Stimulated activated naive B cell treated with anti-CD40 and anti-IgM and Interleukin-4, amounts not matched to agents 10 μg/mL and 1 μg/mL and 100 μg/mL, for 72 hours (primary cell): ENCODE measurements around the gene DAGLB.
A peak's percentile ranks its signal among the peaks of the same experiment; 100 is the strongest.
"Not testable (repeated sequence)": the region's sequence is repeated elsewhere in the genome, so short reads cannot be mapped to it uniquely, and the experiment has no call there.

Experiments
- ATAC-seq, 2 donors: fragments of 150-1000 bp; cut with Tn5 transposase; replicated peaks; 2 replicates each; pipeline ENCODE4 v1.10.0; 2021; ENCODE audit warnings: moderate library complexity in 1 of 2
- DNase-seq: peaks from one replicate; pipeline ENCODE4 v3.0.0; 2021
- H3K27ac Mint-ChIP-seq: one replicate; pipeline ENCODE4 v1.8.0; 2022; ENCODE audit warnings: mild to moderate bottlenecking, mixed read lengths
- H3K27me3 Mint-ChIP-seq, 2 donors: one replicate each; pipeline ENCODE4 v1.8.0; 2022; ENCODE audit warnings: mixed read lengths in 2 of 2
- H3K36me3 Mint-ChIP-seq, 2 donors: one replicate each; pipeline ENCODE4 v1.8.0; 2022; ENCODE audit warnings: mixed read lengths in 2 of 2, mild to moderate bottlenecking in 1 of 2
- H3K4me1 Mint-ChIP-seq, 2 donors: one replicate each; pipeline ENCODE4 v1.8.0; 2022; ENCODE audit warnings: mixed read lengths in 2 of 2, mild to moderate bottlenecking in 1 of 2
- H3K4me3 Mint-ChIP-seq, 2 donors: one replicate each; pipeline ENCODE4 v1.8.0; 2022; ENCODE audit warnings: mild to moderate bottlenecking in 2 of 2, mixed read lengths in 2 of 2, moderate library complexity in 1 of 2
- H3K9me3 Mint-ChIP-seq, 2 donors: one replicate each; pipeline ENCODE4 v1.8.0; 2022; ENCODE audit warnings: mixed read lengths in 2 of 2, mild to moderate bottlenecking in 1 of 2

Gene DAGLB

DNA sequence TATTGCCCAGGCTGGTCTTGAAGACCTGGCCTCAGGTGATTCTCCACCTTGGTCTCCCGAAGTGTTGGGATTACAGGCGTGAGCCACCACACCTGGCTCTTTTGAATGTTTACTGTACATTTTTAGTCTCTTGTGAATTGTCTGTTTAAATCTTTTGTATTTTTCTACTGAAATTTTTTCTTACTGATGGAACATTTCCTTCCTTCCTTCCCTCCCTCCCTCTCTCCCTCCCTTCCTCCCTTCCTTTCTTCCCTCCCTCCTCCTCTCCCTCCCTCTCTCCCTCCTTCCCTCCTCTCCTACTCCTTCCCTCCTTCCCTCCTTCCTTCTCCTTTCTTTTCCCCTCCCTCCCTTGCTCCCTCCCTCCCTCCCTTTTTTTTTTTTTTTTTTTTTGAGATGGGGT is 58.0 kb downstream of the DAGLB start:
- no peak for DNase-seq
- Mint-ChIP-seq H3K27ac (no peak overlapping the region), H3K36me3 (peaks cover 37 to 47% of the 10 kb centered on the region in 2 donors)

GRCh38 chr7:6387734-6388294 is 59.9 kb downstream of the DAGLB start:
- peaks cover 24 to 33% of the 10 kb centered on the region in 2 donors for H3K36me3 Mint-ChIP-seq
- no peak overlapping the region for H3K4me3 Mint-ChIP-seq
- no peak for DNase-seq
- no peaks in the 10 kb centered on the region for H3K9me3 Mint-ChIP-seq
- no peak overlapping the region for H3K27ac Mint-ChIP-seq
- ATAC-seq = no peak
- H3K4me1 Mint-ChIP-seq = peaks cover 22 to 57% of the 10 kb centered on the region in 2 donors
- no peaks in the 10 kb centered on the region for H3K27me3 Mint-ChIP-seq

More for the DNA sequence above, 58.0 kb downstream of the DAGLB start:
- Mint-ChIP-seq H3K4me1 (peaks cover 32 to 63% of the 10 kb centered on the region in 2 donors), H3K4me3 (no peak overlapping the region), H3K9me3 (no peaks in the 10 kb centered on the region), H3K27me3 (no peaks in the 10 kb centered on the region)
- no peak for ATAC-seq

DNA sequence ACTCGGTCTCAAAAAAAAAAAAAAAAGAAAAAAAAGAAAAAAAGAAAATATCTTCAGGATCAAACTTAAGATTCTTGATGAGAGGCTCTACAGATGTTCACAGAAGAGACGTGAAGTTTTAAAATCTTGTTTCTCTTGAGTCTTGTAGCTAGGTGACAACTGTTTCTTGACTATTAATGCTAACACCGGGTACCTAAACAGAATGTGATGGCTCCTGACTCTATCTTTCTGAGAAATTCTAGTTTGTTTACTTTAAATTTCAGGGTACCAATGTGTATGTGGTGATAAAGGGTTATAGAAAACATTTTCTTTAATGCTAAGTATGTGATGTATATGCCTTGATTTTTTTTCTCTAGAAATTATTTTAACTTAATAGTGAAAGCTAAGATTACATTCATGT is 61.0 kb downstream of the DAGLB start:
- Mint-ChIP-seq H3K36me3 (peaks cover 24 to 37% of the 10 kb centered on the region in 2 donors), H3K27ac (no peak overlapping the region), H3K4me3 (no peak overlapping the region), H3K9me3 (no peaks in the 10 kb centered on the region), H3K4me1 (peaks cover 28 to 57% of the 10 kb centered on the region in 2 donors), H3K27me3 (no peaks in the 10 kb centered on the region)
- DNase-seq (no peak), ATAC-seq (no peak)

GRCh38 chr7:6385909-6386560 is 61.7 kb downstream of the DAGLB start:
- no peaks in the 10 kb centered on the region for H3K27me3 Mint-ChIP-seq
- peak overlapping the region; percentile 81 for H3K27ac Mint-ChIP-seq
- ATAC-seq (no peak), DNase-seq (no peak)
- H3K4me1 Mint-ChIP-seq = peaks cover 28 to 57% of the 10 kb centered on the region in 2 donors
- H3K36me3 Mint-ChIP-seq = peaks cover 22 to 35% of the 10 kb centered on the region in 2 donors
- no peaks in the 10 kb centered on the region for H3K9me3 Mint-ChIP-seq
- H3K4me3 Mint-ChIP-seq = no peak overlapping the region

- H3K4me1 Mint-ChIP-seq = peaks cover 35 to 62% of the 10 kb centered on the region in 2 donors
- H3K9me3 Mint-ChIP-seq = no peaks in the 10 kb centered on the region
- no peaks in the 10 kb centered on the region for H3K27me3 Mint-ChIP-seq
- no peak overlapping the region for H3K4me3 Mint-ChIP-seq
- H3K27ac Mint-ChIP-seq = peak overlapping the region; percentile 69
- H3K36me3 Mint-ChIP-seq = peaks cover 27 to 39% of the 10 kb centered on the region in 2 donors
- no peak for DNase-seq
- no peak for ATAC-seq
Measured at GRCh38 chr7:6385110-6385781, 62.5 kb downstream of the DAGLB start.

DNA sequence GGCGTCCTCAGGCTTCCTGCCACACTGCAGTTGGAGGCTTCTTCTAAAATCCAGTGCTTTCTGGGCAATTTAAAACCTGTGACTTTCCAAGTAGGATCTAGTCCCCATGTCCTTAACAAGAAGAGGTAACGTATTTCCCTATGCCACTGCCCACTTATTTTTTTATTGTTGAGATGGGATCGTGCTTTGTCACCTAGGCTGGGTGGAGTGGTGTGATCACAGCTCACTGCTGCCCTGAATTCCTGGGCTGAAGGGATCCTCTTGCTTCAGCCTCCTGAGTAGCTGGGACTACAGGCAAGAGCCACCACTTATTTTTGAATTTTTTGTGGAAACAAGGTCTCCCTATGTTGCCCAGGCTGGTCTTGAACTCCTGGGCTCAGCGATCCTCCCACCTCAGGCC is 63.4 kb downstream of the DAGLB start:
- Mint-ChIP-seq H3K36me3 (peaks cover 30 to 42% of the 10 kb centered on the region in 2 donors), H3K27ac (peak overlapping the region; percentile 25)

DNA sequence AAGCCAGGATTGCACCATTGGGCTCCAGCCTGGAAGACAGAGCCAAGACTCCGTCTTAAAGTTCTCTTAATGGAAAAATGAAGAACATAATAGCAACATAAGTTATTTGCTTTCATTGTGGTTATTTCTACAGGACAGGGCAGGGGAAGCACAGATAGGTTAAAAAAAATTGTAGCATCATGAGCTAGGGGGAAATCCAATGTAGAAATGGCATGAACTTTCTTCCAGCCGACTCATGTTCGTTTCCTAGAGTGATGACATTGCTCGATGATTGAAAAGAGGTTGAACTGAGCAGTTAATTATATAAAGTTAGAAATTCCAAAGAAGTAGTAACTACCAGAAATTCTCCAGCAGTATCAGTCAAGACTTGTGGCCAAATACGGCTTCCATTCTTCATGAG is 64.9 kb downstream of the DAGLB start:
- H3K4me3 Mint-ChIP-seq = peak overlapping the region; percentile 44 to 53
- H3K36me3 Mint-ChIP-seq = peaks cover 26 to 43% of the 10 kb centered on the region in 2 donors
- ATAC-seq = peak; percentile 77 to 83

More for the DNA sequence above, 63.4 kb downstream of the DAGLB start:
- ATAC-seq = no peak
- Mint-ChIP-seq H3K9me3 (no peaks in the 10 kb centered on the region), H3K4me3 (peak overlapping the region in 1 of 2 donors; percentile 48), H3K4me1 (peaks cover 41 to 70% of the 10 kb centered on the region in 2 donors), H3K27me3 (no peaks in the 10 kb centered on the region)
- no peak for DNase-seq

GRCh38 chr7:6381846-6382245 is 65.9 kb downstream of the DAGLB start:
- Mint-ChIP-seq H3K27ac (peak overlapping the region; percentile 62), H3K4me3 (peak overlapping the region in 1 of 2 donors; percentile 35), H3K4me1 (peaks cover 51 to 82% of the 10 kb centered on the region in 2 donors), H3K36me3 (peaks cover 24 to 42% of the 10 kb centered on the region in 2 donors)
- not testable (repeated sequence) for DNase-seq, H3K27me3 Mint-ChIP-seq, H3K9me3 Mint-ChIP-seq
- ATAC-seq = peak; percentile 50 to 56

More for the DNA sequence above, 64.9 kb downstream of the DAGLB start:
- no peak for DNase-seq
- peaks cover 48 to 75% of the 10 kb centered on the region in 2 donors for H3K4me1 Mint-ChIP-seq
- no peaks in the 10 kb centered on the region for H3K27me3 Mint-ChIP-seq
- H3K9me3 Mint-ChIP-seq = no peaks in the 10 kb centered on the region
- H3K27ac Mint-ChIP-seq = peak overlapping the region; percentile 84

DNA sequence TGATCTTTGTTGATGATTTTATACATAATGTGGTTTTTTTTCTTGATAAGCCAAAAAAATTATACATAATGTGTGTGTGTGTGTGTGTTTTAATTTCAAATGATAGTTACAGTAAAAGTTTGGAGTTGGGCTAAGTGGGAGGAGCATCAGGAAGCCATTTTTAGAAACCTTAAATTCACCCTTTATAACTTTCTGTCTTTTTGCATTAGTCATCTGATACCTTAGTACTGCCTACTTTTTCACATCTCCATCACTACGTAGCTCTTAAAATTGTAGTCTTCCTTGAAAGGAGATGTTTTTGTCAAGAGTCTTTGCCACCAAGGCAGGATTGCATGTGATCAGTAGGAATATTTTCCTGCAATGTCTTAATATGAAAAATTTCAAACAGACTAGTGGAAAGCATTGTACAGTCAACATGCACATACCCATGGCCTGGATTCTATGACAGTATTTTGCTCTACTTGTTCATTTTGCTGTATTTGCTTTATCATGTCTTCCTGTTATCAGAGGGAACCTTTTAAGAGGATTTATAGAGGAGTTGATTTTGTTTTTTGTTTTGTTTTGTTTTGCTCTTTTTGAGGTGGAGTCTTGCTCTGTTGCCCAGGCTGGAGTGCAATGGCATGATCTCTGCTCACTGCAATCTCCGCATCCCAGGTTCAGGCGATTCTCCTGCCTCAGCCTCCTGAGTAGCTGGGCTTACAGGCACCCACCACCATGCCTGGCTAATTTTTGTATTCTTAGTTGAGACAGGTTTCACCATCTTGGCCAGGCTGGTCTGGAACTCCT is 67.3 kb downstream of the DAGLB start:
- peak in 1 of 2 donors; percentile 36 for ATAC-seq
- Mint-ChIP-seq H3K27ac (peak overlapping the region; percentile 78), H3K4me1 (peaks cover 50 to 82% of the 10 kb centered on the region in 2 donors), H3K4me3 (peak overlapping the region; percentile 67 to 72), H3K36me3 (peaks cover 26 to 42% of the 10 kb centered on the region in 2 donors), H3K9me3 (no peaks in the 10 kb centered on the region), H3K27me3 (no peaks in the 10 kb centered on the region)
- DNase-seq = no peak

DNA sequence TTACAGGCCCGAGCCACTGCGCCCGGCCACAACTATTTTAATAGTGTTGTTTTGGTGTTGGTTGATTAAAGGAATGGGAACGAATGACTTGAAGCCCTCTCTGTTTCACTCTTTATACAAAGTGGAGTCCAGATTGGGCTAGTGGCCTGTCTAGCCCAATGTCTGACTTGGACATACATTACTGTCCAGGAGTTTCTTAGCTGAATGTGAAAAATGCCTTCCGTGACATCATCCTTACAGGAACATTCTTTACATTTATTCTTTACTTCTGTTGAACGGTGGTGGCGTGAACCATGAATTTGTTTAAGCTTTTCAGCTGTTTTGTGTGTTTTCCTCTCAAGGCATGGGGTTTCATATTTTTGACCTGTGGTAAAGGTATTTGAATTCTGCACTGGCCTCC is 67.9 kb downstream of the DAGLB start:
- Mint-ChIP-seq H3K4me1 (peaks cover 46 to 79% of the 10 kb centered on the region in 2 donors), H3K27ac (peak overlapping the region; percentile 78), H3K9me3 (no peaks in the 10 kb centered on the region), H3K27me3 (no peaks in the 10 kb centered on the region), H3K4me3 (peak overlapping the region; percentile 48 to 67), H3K36me3 (peaks cover 25 to 42% of the 10 kb centered on the region in 2 donors)
- no peak for DNase-seq
- ATAC-seq = no peak

- Mint-ChIP-seq H3K4me1 (peaks cover 40 to 74% of the 10 kb centered on the region in 2 donors), H3K36me3 (peaks cover 23 to 42% of the 10 kb centered on the region in 2 donors)
- ATAC-seq, H3K27me3 Mint-ChIP-seq, H3K9me3 Mint-ChIP-seq, H3K4me3 Mint-ChIP-seq, H3K27ac Mint-ChIP-seq, DNase-seq: not testable (repeated sequence)
Measured at GRCh38 chr7:6378556-6378955, 69.2 kb downstream of the DAGLB start.

- Mint-ChIP-seq H3K4me3 (peak overlapping the region in 1 of 2 donors; percentile 51), H3K27ac (no peak overlapping the region), H3K36me3 (peaks cover 16 to 29% of the 10 kb centered on the region in 2 donors), H3K27me3 (no peaks in the 10 kb centered on the region), H3K9me3 (no peaks in the 10 kb centered on the region), H3K4me1 (peaks cover 30 to 66% of the 10 kb centered on the region in 2 donors)
- ATAC-seq = no peak
- no peak for DNase-seq
Measured at GRCh38 chr7:6376820-6377219, 70.9 kb downstream of the DAGLB start.

- DNase-seq = no peak
- H3K36me3 Mint-ChIP-seq = peaks cover 12 to 20% of the 10 kb centered on the region in 2 donors
- H3K9me3 Mint-ChIP-seq = no peaks in the 10 kb centered on the region
- H3K27me3 Mint-ChIP-seq = no peaks in the 10 kb centered on the region
- peaks cover 26 to 53% of the 10 kb centered on the region in 2 donors for H3K4me1 Mint-ChIP-seq
- peak overlapping the region; percentile 90 to 97 for H3K4me3 Mint-ChIP-seq
- H3K27ac Mint-ChIP-seq = peak overlapping the region; percentile 93
- no peak for ATAC-seq
Measured at GRCh38 chr7:6375348-6376101, 72.2 kb downstream of the DAGLB start.
